Measurements from ENCODE around the gene ANKLE1. TPM values are rescaled to one million over a fixed set of nuclear protein-coding genes. Genes with fewer than 3 reads are reported as not detected.

Gene ANKLE1
- total RNA-seq, 2 donors from 2014 or later: 0.27 to 0.44 TPM

- Histone ChIP-seq H3K27ac (no peak overlapping the region), H3K4me1 (peaks cover 9% of the 10 kb centered on the region), H3K27me3 (no peaks in the 10 kb centered on the region), H3K4me3 (no peak overlapping the region), H3K9me3 (no peaks in the 10 kb centered on the region), H3K9ac (ENCODE audit: low read depth in 2 of 2, low read length in 2 of 2) (no peak overlapping the region), H3K36me3 (peaks cover 4% of the 10 kb centered on the region)
- DNase-seq: no peak
- intact Hi-C loops (cut with DNase I): no loop called here
- TF ChIP-seq, protein P1, sequence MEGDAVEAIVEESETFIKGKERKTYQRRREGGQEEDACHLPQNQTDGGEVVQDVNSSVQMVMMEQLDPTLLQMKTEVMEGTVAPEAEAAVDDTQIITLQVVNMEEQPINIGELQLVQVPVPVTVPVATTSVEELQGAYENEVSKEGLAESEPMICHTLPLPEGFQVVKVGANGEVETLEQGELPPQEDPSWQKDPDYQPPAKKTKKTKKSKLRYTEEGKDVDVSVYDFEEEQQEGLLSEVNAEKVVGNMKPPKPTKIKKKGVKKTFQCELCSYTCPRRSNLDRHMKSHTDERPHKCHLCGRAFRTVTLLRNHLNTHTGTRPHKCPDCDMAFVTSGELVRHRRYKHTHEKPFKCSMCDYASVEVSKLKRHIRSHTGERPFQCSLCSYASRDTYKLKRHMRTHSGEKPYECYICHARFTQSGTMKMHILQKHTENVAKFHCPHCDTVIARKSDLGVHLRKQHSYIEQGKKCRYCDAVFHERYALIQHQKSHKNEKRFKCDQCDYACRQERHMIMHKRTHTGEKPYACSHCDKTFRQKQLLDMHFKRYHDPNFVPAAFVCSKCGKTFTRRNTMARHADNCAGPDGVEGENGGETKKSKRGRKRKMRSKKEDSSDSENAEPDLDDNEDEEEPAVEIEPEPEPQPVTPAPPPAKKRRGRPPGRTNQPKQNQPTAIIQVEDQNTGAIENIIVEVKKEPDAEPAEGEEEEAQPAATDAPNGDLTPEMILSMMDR (IDR thresholded peaks at IDR 0.05): no peak
These were observed 29.9 kb downstream of the ANKLE1 start for GRCh38 chr19:17311455-17312188.

DNA sequence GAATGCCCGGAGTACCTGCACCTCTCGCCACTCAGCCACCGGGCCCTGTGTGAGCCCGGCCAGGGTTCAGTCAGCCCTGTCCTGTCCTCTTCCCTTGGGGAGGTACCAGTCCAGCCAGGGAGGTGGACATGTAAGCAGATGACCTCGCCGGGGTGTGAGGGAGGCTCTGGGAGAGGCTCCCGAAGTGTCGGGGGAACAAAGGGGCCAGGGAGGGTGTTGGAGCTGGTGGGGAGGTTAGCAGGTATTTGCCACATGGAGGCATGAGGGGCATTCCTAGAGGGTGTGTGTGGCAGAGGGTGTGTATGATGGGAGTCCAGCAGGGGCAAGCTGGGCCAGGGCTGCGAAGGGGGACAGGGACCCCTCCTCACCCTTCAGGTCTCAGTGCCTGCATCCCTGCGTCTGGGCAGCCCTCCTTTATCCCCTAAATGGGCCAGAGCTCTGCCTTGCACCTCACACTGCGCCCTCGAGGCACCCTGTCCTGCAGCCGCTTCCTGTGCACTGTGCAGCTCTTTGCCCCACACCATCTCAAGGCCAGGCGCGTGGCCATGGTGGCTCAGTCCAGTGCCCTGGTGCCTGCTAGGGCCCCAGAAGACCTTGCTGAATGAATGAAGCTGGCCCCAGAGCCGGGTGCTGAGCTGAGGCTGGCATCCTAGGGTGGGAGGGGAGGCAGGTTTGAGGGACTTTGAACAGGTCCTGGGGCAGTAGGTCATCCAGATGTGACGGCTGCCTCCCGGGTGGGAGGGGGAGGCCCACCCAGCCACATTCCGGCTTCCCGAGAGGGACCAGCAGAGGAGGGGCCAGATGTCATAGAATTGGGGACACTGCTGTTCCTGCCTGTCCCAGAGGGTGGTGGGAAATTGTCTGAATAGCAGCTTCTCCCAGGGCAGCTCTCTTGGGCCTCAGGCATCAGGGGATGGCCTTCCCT, 30.8 kb downstream of the ANKLE1 start:
- intact Hi-C loops (cut with DNase I): no loop called here
- peaks cover 4% of the 10 kb centered on the region for H3K36me3 ChIP-seq
- H3K4me3 ChIP-seq: no peak overlapping the region
- no peak for DNase-seq
- TF ChIP-seq, protein P1 (IDR thresholded peaks at IDR 0.05): no peak
- peaks cover 9% of the 10 kb centered on the region for H3K4me1 ChIP-seq
- no peak overlapping the region for H3K9ac ChIP-seq (ENCODE audit: low read depth in 2 of 2, low read length in 2 of 2)
- no peaks in the 10 kb centered on the region for H3K27me3 ChIP-seq
- no peak overlapping the region for H3K27ac ChIP-seq
- H3K9me3 ChIP-seq: no peaks in the 10 kb centered on the region

- Histone ChIP-seq H3K27me3 (no peaks in the 10 kb centered on the region), H3K36me3 (peaks cover 4% of the 10 kb centered on the region), H3K4me3 (no peak overlapping the region), H3K9me3 (no peaks in the 10 kb centered on the region), H3K9ac (ENCODE audit: low read depth in 2 of 2, low read length in 2 of 2) (no peak overlapping the region), H3K27ac (no peak overlapping the region), H3K4me1 (peaks cover 9% of the 10 kb centered on the region)
- intact Hi-C loops (cut with DNase I): no loop called here
- TF ChIP-seq, protein P1 (IDR thresholded peaks at IDR 0.05): no peak
- DNase-seq: no peak
These were observed 32.4 kb downstream of the ANKLE1 start for GRCh38 chr19:17314007-17314593.

GRCh38 chr19:17318966-17319365, 37.3 kb downstream of the ANKLE1 start:
- no peak for DNase-seq
- H3K36me3 ChIP-seq: peaks cover 20% of the 10 kb centered on the region
- no peak overlapping the region for H3K9ac ChIP-seq (ENCODE audit: low read depth in 2 of 2, low read length in 2 of 2)
- TF ChIP-seq, protein P1 (IDR thresholded peaks at IDR 0.05): no peak
- no peak overlapping the region for H3K27ac ChIP-seq
- H3K4me1 ChIP-seq: no peaks in the 10 kb centered on the region
- intact Hi-C loops (cut with DNase I): no loop called here
- no peaks in the 10 kb centered on the region for H3K9me3 ChIP-seq
- H3K27me3 ChIP-seq: no peaks in the 10 kb centered on the region
- no peak overlapping the region for H3K4me3 ChIP-seq

DNA sequence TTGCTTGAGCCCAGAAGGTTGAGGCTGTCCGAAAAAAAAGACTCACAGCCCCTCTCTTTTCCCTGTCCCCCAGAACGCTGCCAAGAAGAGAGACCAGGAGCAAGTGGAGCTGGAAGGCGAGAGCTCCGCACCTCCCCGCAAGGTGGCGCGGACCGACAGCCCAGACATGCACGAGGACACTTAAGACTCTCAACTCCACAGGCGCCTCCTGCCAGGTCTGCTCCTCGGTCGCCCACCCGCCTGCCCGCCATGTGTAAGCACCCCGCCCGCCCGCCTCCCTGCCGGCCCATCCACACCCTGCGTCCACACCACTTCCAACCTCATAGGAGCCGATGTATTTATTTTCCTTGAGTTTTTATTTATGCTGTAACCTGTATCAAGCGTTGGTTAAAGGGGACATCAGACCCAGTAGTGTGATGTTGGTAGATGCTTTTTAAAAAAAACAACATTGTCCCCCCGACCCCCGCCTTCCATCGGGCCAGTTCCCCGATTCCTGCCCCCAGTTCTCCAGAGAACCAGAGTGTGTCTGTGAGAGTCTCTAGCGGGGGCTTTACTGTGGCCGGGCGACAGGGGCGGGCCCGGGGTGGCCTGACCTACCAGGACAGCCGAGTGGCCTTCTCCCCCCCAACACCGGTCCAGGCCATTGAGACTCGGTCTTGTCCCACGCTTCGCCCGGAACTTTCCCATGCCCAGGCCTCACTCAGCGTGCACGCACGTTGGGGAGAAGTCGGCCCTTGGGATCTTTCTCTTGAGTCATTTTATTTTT, 38.0 kb downstream of the ANKLE1 start:
- H3K9me3 ChIP-seq: no peaks in the 10 kb centered on the region
- H3K36me3 ChIP-seq: peaks cover 18% of the 10 kb centered on the region
- H3K27me3 ChIP-seq: no peaks in the 10 kb centered on the region
- intact Hi-C loops (cut with DNase I): no loop called here
- no peaks in the 10 kb centered on the region for H3K4me1 ChIP-seq
- H3K27ac ChIP-seq: no peak overlapping the region
- no peak overlapping the region for H3K4me3 ChIP-seq
- TF ChIP-seq, protein P1 (IDR thresholded peaks at IDR 0.05): no peak
- DNase-seq: no peak
- no peak overlapping the region for H3K9ac ChIP-seq (ENCODE audit: low read depth in 2 of 2, low read length in 2 of 2)
